Ovary (tissue), 3 donors: ENCODE results near the gene ICAM4.

Experiments
- POLR2A ChIP-seq: fragments of 450-650 bp; IDR thresholded peaks from one replicate; pipeline ENCODE4 v1.6.1; 2017; ENCODE audit warnings: antibody characterized with exemption, mild to moderate bottlenecking, moderate library complexity
- TF ChIP-seq, protein P1 (sequence below), 3 donors: fragments of 450-650 bp in 2 of 3; fragments of 200-600 bp in 1 of 3; IDR thresholded peaks; one replicate each; pipeline versions ENCODE4 v1.5.1 to v1.8.0; 2016 to 2022; ENCODE audit warnings: antibody characterized with exemption in 3 of 3, mild to moderate bottlenecking in 1 of 3
- donor health status: DM: no; HTN: no; CAD: no.

DNA sequence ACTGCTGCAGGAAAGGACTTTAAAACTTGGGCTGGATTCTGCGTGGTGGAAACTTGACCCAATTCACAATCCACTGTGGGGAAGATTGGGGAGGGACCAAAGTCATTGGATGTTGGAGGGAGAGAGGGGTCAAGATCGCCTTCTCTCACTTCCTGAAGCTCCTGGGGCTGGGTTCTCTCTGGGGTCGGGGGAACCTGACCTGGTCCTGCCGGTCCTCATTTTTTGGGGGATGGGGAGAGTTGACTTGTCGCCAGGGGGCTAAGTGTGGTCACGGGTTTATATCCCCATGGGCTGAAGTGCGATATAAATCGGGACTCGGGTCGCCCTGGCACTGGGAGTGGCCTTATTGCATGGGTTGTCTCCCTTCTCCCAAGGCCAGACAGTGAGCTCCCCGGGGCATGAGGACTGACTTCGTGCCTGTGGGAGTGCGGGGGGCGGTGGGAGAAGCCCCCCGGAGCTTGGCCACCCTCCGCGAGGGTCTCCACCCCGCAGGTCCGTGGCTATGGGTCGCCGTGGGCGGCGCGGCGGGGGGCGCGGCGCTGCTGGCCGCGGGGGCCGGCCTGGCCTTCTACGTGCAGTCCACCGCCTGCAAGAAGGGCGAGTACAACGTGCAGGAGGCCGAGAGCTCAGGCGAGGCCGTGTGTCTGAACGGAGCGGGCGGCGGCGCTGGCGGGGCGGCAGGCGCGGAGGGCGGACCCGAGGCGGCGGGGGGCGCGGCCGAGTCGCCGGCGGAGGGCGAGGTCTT, 9.3 kb downstream of the ICAM4 start:
- TF ChIP-seq, protein P1, sequence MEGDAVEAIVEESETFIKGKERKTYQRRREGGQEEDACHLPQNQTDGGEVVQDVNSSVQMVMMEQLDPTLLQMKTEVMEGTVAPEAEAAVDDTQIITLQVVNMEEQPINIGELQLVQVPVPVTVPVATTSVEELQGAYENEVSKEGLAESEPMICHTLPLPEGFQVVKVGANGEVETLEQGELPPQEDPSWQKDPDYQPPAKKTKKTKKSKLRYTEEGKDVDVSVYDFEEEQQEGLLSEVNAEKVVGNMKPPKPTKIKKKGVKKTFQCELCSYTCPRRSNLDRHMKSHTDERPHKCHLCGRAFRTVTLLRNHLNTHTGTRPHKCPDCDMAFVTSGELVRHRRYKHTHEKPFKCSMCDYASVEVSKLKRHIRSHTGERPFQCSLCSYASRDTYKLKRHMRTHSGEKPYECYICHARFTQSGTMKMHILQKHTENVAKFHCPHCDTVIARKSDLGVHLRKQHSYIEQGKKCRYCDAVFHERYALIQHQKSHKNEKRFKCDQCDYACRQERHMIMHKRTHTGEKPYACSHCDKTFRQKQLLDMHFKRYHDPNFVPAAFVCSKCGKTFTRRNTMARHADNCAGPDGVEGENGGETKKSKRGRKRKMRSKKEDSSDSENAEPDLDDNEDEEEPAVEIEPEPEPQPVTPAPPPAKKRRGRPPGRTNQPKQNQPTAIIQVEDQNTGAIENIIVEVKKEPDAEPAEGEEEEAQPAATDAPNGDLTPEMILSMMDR (IDR thresholded peaks at IDR 0.05) = no peak
- no peak for TF ChIP-seq POLR2A
